Erythroblast (primary cell): ENCODE results near the gene C4orf36.
A peak's percentile ranks its signal among the peaks of the same experiment; 100 is the strongest.

Source experiments
- DNase-seq, 2 experiments: peaks; one replicate each; lab custom pipeline; 2025; lab: John Stamatoyannopoulos, UW
- GATA1 ChIP-seq: IDR thresholded peaks from 2 replicates; pipeline ENCODE4 v1.6.1; 2011; ENCODE audit warnings: low read depth, mild to moderate bottlenecking, control low read depth, low read length, moderate library complexity
- POLR2A ChIP-seq: IDR thresholded peaks from 2 replicates; pipeline ENCODE4 v1.6.1; 2011; ENCODE audit warnings: mild to moderate bottlenecking, low read length

Gene C4orf36

GRCh38 chr4:86926435-86927086 is 34.3 kb upstream of the C4orf36 start:
- no peak for DNase-seq
- TF ChIP-seq POLR2A (no peak), GATA1 (no peak)

- no peak for DNase-seq
- no peak for TF ChIP-seq GATA1
- no peak for TF ChIP-seq POLR2A
These were observed 32.6 kb upstream of the C4orf36 start for GRCh38 chr4:86924811-86925210.

- DNase-seq, result no peak
- TF ChIP-seq POLR2A (no peak), GATA1 (no peak)
These were observed 29.5 kb upstream of the C4orf36 start for GRCh38 chr4:86921608-86922252.

GRCh38 chr4:86919561-86920223 is 27.5 kb upstream of the C4orf36 start:
- DNase-seq, result peak; percentile 58 to 73
- TF ChIP-seq GATA1 (no peak), POLR2A (no peak)

- peak in 1 of 2 experiments; percentile 42 for DNase-seq
- TF ChIP-seq GATA1, result no peak
- no peak for TF ChIP-seq POLR2A
These were observed 26.4 kb upstream of the C4orf36 start for GRCh38 chr4:86918539-86919072.

- peak; percentile 49 for TF ChIP-seq POLR2A
- no peak for TF ChIP-seq GATA1
- peak; percentile 82 to 85 for DNase-seq
These were observed 25.2 kb upstream of the C4orf36 start for GRCh38 chr4:86917212-86918039.

- peak; percentile 69 for TF ChIP-seq POLR2A
- TF ChIP-seq GATA1, result peak; percentile 95
- peak; percentile 92 to 99 for DNase-seq
These were observed 24.2 kb upstream of the C4orf36 start for GRCh38 chr4:86916392-86916791.

GRCh38 chr4:86910820-86911684 is 18.8 kb upstream of the C4orf36 start:
- no peak for DNase-seq
- TF ChIP-seq POLR2A (no peak), GATA1 (no peak)

- no peak for TF ChIP-seq GATA1
- no peak for TF ChIP-seq POLR2A
- no peak for DNase-seq
These were observed 18.1 kb upstream of the C4orf36 start for GRCh38 chr4:86910369-86910768.

GRCh38 chr4:86909546-86910295 is 17.5 kb upstream of the C4orf36 start:
- peak; percentile 59 to 75 for DNase-seq
- no peak for TF ChIP-seq POLR2A

- TF ChIP-seq POLR2A (no peak), GATA1 (no peak)
- peak in 1 of 2 experiments; percentile 38 for DNase-seq
These were observed 16.0 kb upstream of the C4orf36 start for GRCh38 chr4:86908251-86908657.

- no peak for DNase-seq
- TF ChIP-seq POLR2A, result no peak
- no peak for TF ChIP-seq GATA1
These were observed 9.6 kb upstream of the C4orf36 start for GRCh38 chr4:86901864-86902263.
